ENCODE results near the gene SMAD3. TPM values are rescaled to one million over a fixed set of nuclear protein-coding genes. Genes with fewer than 3 reads are reported as not detected.

Gene SMAD3
- total and polyA plus RNA-seq, 4 donors, result 4.0 to 12.2 (median 5.5) TPM

DNA sequence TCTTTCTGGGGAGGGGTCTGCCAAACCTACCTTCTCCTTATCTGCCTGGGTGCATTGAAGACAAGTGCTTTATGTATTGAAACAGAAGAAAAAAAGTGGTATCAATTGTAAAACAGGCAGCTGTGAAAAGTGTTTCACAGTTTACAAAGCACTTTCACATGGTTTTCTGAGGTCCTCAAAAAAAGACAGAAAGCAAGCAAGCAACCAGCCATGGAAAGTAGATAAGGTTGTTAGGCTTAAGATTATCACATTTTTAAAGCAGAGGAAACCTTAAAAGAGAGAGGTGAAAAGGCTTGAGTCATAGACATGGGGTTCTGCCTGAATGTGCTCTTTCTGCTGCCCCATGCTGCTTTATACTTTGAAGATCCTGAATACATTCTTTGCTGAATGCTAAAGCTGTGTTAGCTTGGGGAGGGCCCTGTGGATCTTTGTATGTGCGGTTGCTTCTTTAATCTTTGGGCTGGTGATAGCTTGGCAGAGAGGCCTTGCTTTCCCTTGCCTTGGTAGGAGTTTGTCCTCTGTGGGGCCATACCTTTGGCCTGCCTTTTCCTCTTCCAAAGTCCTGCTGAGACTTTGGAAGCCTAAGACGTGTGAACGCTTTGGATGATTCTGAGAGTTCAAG, 2.6 kb downstream of the SMAD3 start:
- H3K9ac ChIP-seq (ENCODE audit: low read depth in 1 of 2, low read length in 2 of 2), result peak overlapping the region; percentile 5 to 89
- H3K4me3 ChIP-seq (ENCODE audit: low read depth in 1 of 3, low read length in 3 of 3), result peak overlapping the region in 2 of 3 donors; percentile 16 to 66
- no peak for DNase-seq (ENCODE audit: low spot score)
- H3K9me3 ChIP-seq (ENCODE audit: control insufficient read depth in 4 of 4, low read length in 3 of 4), result no peaks in the 10 kb centered on the region
- no peaks in the 10 kb centered on the region for H3K27me3 ChIP-seq (ENCODE audit: control insufficient read depth in 4 of 4, insufficient read depth in 4 of 4, low read length in 3 of 4)
- H3K27ac ChIP-seq (ENCODE audit: low read depth in 1 of 2, low read length in 2 of 2), result peak overlapping the region; percentile 14 to 47
- no peak for TF ChIP-seq FOXA1 (IDR thresholded peaks at IDR 0.05)
- TF ChIP-seq, protein P1, sequence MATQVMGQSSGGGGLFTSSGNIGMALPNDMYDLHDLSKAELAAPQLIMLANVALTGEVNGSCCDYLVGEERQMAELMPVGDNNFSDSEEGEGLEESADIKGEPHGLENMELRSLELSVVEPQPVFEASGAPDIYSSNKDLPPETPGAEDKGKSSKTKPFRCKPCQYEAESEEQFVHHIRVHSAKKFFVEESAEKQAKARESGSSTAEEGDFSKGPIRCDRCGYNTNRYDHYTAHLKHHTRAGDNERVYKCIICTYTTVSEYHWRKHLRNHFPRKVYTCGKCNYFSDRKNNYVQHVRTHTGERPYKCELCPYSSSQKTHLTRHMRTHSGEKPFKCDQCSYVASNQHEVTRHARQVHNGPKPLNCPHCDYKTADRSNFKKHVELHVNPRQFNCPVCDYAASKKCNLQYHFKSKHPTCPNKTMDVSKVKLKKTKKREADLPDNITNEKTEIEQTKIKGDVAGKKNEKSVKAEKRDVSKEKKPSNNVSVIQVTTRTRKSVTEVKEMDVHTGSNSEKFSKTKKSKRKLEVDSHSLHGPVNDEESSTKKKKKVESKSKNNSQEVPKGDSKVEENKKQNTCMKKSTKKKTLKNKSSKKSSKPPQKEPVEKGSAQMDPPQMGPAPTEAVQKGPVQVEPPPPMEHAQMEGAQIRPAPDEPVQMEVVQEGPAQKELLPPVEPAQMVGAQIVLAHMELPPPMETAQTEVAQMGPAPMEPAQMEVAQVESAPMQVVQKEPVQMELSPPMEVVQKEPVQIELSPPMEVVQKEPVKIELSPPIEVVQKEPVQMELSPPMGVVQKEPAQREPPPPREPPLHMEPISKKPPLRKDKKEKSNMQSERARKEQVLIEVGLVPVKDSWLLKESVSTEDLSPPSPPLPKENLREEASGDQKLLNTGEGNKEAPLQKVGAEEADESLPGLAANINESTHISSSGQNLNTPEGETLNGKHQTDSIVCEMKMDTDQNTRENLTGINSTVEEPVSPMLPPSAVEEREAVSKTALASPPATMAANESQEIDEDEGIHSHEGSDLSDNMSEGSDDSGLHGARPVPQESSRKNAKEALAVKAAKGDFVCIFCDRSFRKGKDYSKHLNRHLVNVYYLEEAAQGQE (IDR thresholded peaks at IDR 0.05), result no peak
- TF ChIP-seq HNF4A (conservative IDR thresholded peaks at IDR 0.05), result no peak
- no peak for TF ChIP-seq JUND (IDR thresholded peaks at IDR 0.05)
- TF ChIP-seq, protein P2, sequence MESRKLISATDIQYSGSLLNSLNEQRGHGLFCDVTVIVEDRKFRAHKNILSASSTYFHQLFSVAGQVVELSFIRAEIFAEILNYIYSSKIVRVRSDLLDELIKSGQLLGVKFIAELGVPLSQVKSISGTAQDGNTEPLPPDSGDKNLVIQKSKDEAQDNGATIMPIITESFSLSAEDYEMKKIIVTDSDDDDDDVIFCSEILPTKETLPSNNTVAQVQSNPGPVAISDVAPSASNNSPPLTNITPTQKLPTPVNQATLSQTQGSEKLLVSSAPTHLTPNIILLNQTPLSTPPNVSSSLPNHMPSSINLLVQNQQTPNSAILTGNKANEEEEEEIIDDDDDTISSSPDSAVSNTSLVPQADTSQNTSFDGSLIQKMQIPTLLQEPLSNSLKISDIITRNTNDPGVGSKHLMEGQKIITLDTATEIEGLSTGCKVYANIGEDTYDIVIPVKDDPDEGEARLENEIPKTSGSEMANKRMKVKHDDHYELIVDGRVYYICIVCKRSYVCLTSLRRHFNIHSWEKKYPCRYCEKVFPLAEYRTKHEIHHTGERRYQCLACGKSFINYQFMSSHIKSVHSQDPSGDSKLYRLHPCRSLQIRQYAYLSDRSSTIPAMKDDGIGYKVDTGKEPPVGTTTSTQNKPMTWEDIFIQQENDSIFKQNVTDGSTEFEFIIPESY (IDR thresholded peaks at IDR 0.05), result no peak
- no peak for TF ChIP-seq RXRA (IDR thresholded peaks at IDR 0.05)
- TF ChIP-seq HNF4G (IDR thresholded peaks at IDR 0.05), result no peak
- TF ChIP-seq EGR1 (IDR thresholded peaks at IDR 0.05; ENCODE audit: low read depth in 2 of 2), result no peak
- TF ChIP-seq, protein P3, sequence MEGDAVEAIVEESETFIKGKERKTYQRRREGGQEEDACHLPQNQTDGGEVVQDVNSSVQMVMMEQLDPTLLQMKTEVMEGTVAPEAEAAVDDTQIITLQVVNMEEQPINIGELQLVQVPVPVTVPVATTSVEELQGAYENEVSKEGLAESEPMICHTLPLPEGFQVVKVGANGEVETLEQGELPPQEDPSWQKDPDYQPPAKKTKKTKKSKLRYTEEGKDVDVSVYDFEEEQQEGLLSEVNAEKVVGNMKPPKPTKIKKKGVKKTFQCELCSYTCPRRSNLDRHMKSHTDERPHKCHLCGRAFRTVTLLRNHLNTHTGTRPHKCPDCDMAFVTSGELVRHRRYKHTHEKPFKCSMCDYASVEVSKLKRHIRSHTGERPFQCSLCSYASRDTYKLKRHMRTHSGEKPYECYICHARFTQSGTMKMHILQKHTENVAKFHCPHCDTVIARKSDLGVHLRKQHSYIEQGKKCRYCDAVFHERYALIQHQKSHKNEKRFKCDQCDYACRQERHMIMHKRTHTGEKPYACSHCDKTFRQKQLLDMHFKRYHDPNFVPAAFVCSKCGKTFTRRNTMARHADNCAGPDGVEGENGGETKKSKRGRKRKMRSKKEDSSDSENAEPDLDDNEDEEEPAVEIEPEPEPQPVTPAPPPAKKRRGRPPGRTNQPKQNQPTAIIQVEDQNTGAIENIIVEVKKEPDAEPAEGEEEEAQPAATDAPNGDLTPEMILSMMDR (IDR thresholded peaks at IDR 0.05; ENCODE audit: low read depth, low read length, missing input control), result no peak
- TF ChIP-seq, protein P4, sequence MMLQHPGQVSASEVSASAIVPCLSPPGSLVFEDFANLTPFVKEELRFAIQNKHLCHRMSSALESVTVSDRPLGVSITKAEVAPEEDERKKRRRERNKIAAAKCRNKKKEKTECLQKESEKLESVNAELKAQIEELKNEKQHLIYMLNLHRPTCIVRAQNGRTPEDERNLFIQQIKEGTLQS (IDR thresholded peaks at IDR 0.05), result no peak
- no peak for TF ChIP-seq NR2F2 (IDR thresholded peaks at IDR 0.05)
- TF ChIP-seq RAD21 (IDR thresholded peaks at IDR 0.05), result no peak
- peaks cover 0 to 5% (median 0%) of the 10 kb centered on the region in 4 donors for H3K36me3 ChIP-seq (ENCODE audit: control insufficient read depth in 4 of 4, insufficient read depth in 3 of 4, low read depth in 1 of 4, low read length in 3 of 4)
- 36% methylated on average over 3 of the region's 3 CpGs for WGBS
- H3K4me1 ChIP-seq (ENCODE audit: control insufficient read depth in 4 of 4, insufficient read depth in 4 of 4, low read length in 3 of 4), result peaks cover 15 to 45% (median 27%) of the 10 kb centered on the region in 4 donors

DNA sequence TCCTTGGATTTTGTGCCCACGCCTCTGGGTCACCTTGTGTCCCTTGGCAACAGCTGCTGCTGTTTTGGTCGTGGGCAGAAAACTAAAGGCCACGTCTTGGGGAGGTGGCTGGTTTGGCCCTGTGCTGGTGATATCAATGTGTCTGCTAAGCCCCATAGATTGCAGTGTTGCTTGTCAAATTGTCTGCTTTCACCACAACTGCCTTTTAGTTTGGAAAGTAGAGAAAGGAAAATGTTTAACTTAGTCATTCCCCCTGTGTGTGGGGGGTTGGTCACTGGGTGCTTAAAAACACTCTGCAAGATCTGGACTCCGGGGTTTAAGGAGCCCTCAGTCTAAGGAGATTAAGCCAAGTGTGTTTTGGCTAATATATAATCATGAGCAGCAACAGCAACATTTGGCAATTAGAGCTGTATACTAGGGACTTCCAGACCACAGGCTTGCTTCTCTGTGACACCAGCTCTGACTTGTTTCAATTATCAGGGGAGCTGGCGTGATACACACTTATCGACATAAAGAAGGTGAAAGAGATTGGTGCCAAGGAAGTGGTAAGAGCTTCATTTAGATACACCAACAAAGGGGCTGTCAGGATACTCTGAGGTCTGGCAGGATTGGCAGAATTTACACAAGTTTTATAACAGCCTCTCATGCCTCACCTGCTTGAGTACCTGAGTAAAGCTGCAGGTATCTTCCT, 3.5 kb downstream of the SMAD3 start:
- Histone ChIP-seq H3K4me1 (ENCODE audit: control insufficient read depth in 4 of 4, insufficient read depth in 4 of 4, low read length in 3 of 4) (peaks cover 12 to 37% (median 21%) of the 10 kb centered on the region in 4 donors), H3K27ac (ENCODE audit: low read depth in 1 of 2, low read length in 2 of 2) (peak overlapping the region in 1 of 2 donors; percentile 2), H3K27me3 (ENCODE audit: control insufficient read depth in 4 of 4, insufficient read depth in 4 of 4, low read length in 3 of 4) (no peaks in the 10 kb centered on the region), H3K9me3 (ENCODE audit: control insufficient read depth in 4 of 4, low read length in 3 of 4) (no peaks in the 10 kb centered on the region), H3K4me3 (ENCODE audit: low read depth in 1 of 3, low read length in 3 of 3) (peak overlapping the region in 1 of 3 donors; percentile 16), H3K36me3 (ENCODE audit: control insufficient read depth in 4 of 4, insufficient read depth in 3 of 4, low read depth in 1 of 4, low read length in 3 of 4) (peaks cover 0 to 5% (median 0%) of the 10 kb centered on the region in 4 donors), H3K9ac (ENCODE audit: low read depth in 1 of 2, low read length in 2 of 2) (no peak overlapping the region)
- TF ChIP-seq RXRA (IDR thresholded peaks at IDR 0.05), result no peak
- TF ChIP-seq FOXA2 (IDR thresholded peaks at IDR 0.05), result no peak
- TF ChIP-seq SP1 (IDR thresholded peaks at IDR 0.05), result no peak
- DNase-seq (ENCODE audit: low spot score), result no peak
- 55% methylated on average over 6 of the region's 6 CpGs for WGBS

All from liver (tissue), 9 donors.